B cell (primary cell): ENCODE measurements around the gene BMP8A. TPM values are rescaled to one million over a fixed set of nuclear protein-coding genes. Genes with fewer than 3 reads are reported as not detected.
"Not testable (repeated sequence)": the region's sequence is repeated elsewhere in the genome, so short reads cannot be mapped to it uniquely, and the experiment has no call there.

Experiments
- ATAC-seq: fragments of 200-7000 bp; cut with Tn5 transposase; one replicate; pipeline ENCODE4 v1.10.0; 2021; ENCODE audit warnings: low read depth, mild to moderate bottlenecking, moderate number of reproducible peaks, moderate library complexity
- CTCF ChIA-PET: fragments of 350-600 bp; sonication (Branson Sonifier 250); formaldehyde crosslinking; loops from one replicate; lab custom pipeline; 2021; ENCODE audit warnings: antibody characterized with exemption, inconsistent platforms; lab: Charles Lee
- POLR2A ChIA-PET: fragments of 350-600 bp; sonication (Branson Sonifier 250); formaldehyde crosslinking; loops from one replicate; lab custom pipeline; 2021; ENCODE audit warnings: antibody characterized with exemption; lab: Charles Lee
- DNase-seq: peaks from one replicate; pipeline ENCODE4 v3.0.0; 2013
- H2AFZ ChIP-seq: 2 replicates; pipeline ENCODE4 v1.6.1; 2012; ENCODE audit warnings: mild to moderate bottlenecking, low read depth, low read length; ENCODE audit not compliant: insufficient read depth, poor library complexity, severe bottlenecking
- H3K27ac ChIP-seq, 2 donors: 1 replicate in 1 of 2; 2 replicates in 1 of 2; pipeline ENCODE4 v1.5.1; 2012 to 2013; ENCODE audit warnings: low read length in 2 of 2, mild to moderate bottlenecking in 2 of 2, moderate library complexity in 1 of 2
- H3K27me3 ChIP-seq, 4 experiments: fragments of 200-600 bp in 1 of 4; sonication (generic) in 1 of 4; replicated peaks in 1 of 4; 1 replicate in 2 of 4; 2 replicates in 2 of 4; pipeline versions ENCODE4 v1.6.1 to v1.7.0; 2013 to 2016; ENCODE audit warnings: low read length in 3 of 4, mild to moderate bottlenecking in 2 of 4, mixed read lengths in 1 of 4, moderate library complexity in 1 of 4; ENCODE audit not compliant: insufficient read depth in 4 of 4, control insufficient read depth in 3 of 4; ENCODE audit errors: control extremely low read depth in 1 of 4
- H3K36me3 ChIP-seq, 2 experiments: replicated peaks in 1 of 2; 1 replicate in 1 of 2; 2 replicates in 1 of 2; pipeline versions ENCODE4 v1.6.1 to v1.7.1; 2013; ENCODE audit warnings: low read length in 1 of 2; ENCODE audit not compliant: insufficient read depth in 2 of 2, control insufficient read depth in 1 of 2; ENCODE audit errors: control extremely low read depth in 1 of 2, extremely low read depth in 1 of 2
- H3K4me1 ChIP-seq, 2 donors: fragments of 200-600 bp in 1 of 2; sonication (generic) in 1 of 2; 1 replicate in 1 of 2; 2 replicates in 1 of 2; pipeline versions ENCODE4 v1.5.1 to v1.6.1; 2013 to 2017; ENCODE audit warnings: low read length in 2 of 2; ENCODE audit not compliant: control insufficient read depth in 2 of 2, insufficient read depth in 2 of 2
- H3K4me2 ChIP-seq: replicated peaks from 2 replicates; pipeline ENCODE3; 2012; ENCODE audit warnings: mild to moderate bottlenecking, low read depth, low read length; ENCODE audit not compliant: poor library complexity, severe bottlenecking
- H3K4me3 ChIP-seq, 5 experiments: fragments of 200-600 bp in 1 of 5; sonication (generic) in 1 of 5; 1 replicate in 3 of 5; 2 replicates in 2 of 5; pipeline versions ENCODE4 v1.5.1 to v1.7.0; 2011 to 2016; ENCODE audit warnings: low read length in 4 of 5, mild to moderate bottlenecking in 4 of 5, low read depth in 2 of 5, control low read depth in 1 of 5, moderate library complexity in 1 of 5; ENCODE audit not compliant: insufficient read depth in 1 of 5; ENCODE audit errors: control extremely low read depth in 1 of 5, extremely low read depth in 1 of 5
- H3K79me2 ChIP-seq: fragments of 200-600 bp; sonication (generic); one replicate; pipeline ENCODE4 v1.6.0; 2016; ENCODE audit warnings: low read length; ENCODE audit not compliant: control insufficient read depth, insufficient read depth
- H3K9ac ChIP-seq: fragments of 200-600 bp; sonication (generic); 2 replicates; pipeline ENCODE4 v1.6.1; 2017; ENCODE audit warnings: mild to moderate bottlenecking, low read length, moderate library complexity
- H3K9me3 ChIP-seq, 3 donors: one replicate each; pipeline versions ENCODE4 v1.6.1 to v1.7.1; 2013; ENCODE audit warnings: low read length in 2 of 3; ENCODE audit not compliant: control insufficient read depth in 2 of 3, insufficient read depth in 1 of 3; ENCODE audit errors: control extremely low read depth in 1 of 3
- H4K20me1 ChIP-seq: 2 replicates; pipeline ENCODE4 v1.6.0; 2012; ENCODE audit warnings: mild to moderate bottlenecking, low read length; ENCODE audit not compliant: insufficient read depth, control insufficient read depth, poor library complexity, severe bottlenecking
- H3K27ac Mint-ChIP-seq: one replicate; pipeline ENCODE4 v1.8.0; 2021; ENCODE audit warnings: mixed read lengths
- H3K27me3 Mint-ChIP-seq: one replicate; pipeline ENCODE4 v1.8.0; 2021; ENCODE audit warnings: mixed read lengths
- H3K4me1 Mint-ChIP-seq: one replicate; pipeline ENCODE4 v1.8.0; 2021; ENCODE audit warnings: mixed read lengths
- H3K4me3 Mint-ChIP-seq: one replicate; pipeline ENCODE4 v1.8.0; 2021; ENCODE audit warnings: mixed read lengths
- H3K9me3 Mint-ChIP-seq: one replicate; pipeline ENCODE4 v1.8.0; 2022; ENCODE audit warnings: mixed read lengths; ENCODE audit not compliant: insufficient read depth
- WGBS: methylation state at CpG from one replicate; pipeline ENCODE4 v1.1.5; 2013; ENCODE audit warnings: missing lambda C conversion rate; ENCODE audit not compliant: insufficient coverage; 5-methylcytosine and 5-hydroxymethylcytosine counted together
- intact Hi-C: fragments of 100-400 bp; cut with micrococcal nuclease; formaldehyde crosslinking; loops from one replicate; pipeline ENCODE4 v1.10.0; 2022
- polyA plus RNA-seq: library from polyadenylated mRNA; depleted of rRNA; stranded (reverse); fragments of >200 nt; gene quantifications from 2 replicates; pipeline ENCODE4 v1.2.3, GENCODE V29; 2012
- total RNA-seq, 2 donors: library from RNA; stranded (reverse); fragments of 120-200 nt in 1 of 2; gene quantifications; 1 replicate in 1 of 2; 2 replicates in 1 of 2; pipeline versions ENCODE4 v1.2.3 to v1.2.4, GENCODE V29; 2013 to 2022

The BMP8A gene
- total and polyA plus RNA-seq, 2 donors (not counting 1 experiment from before 2014, with no cell fraction given), result 0.25 to 1.1 TPM

GRCh38 chr1:39517936-39518335 is 26.5 kb downstream of the BMP8A start:
- DNase-seq, H3K27me3 Mint-ChIP-seq, H3K79me2 ChIP-seq, H3K4me1 Mint-ChIP-seq, CTCF ChIA-PET, H2AFZ ChIP-seq, H3K4me1 ChIP-seq, H3K36me3 ChIP-seq, H3K27ac Mint-ChIP-seq, H3K9me3 Mint-ChIP-seq, H4K20me1 ChIP-seq, H3K9ac ChIP-seq, H3K27me3 ChIP-seq, intact Hi-C loops, H3K4me2 ChIP-seq, H3K4me3 ChIP-seq, POLR2A ChIA-PET, H3K4me3 Mint-ChIP-seq, H3K9me3 ChIP-seq, H3K27ac ChIP-seq, ATAC-seq: not testable (repeated sequence)
- no CpG with 5 or more reads among the region's 7 CpGs for WGBS

DNA sequence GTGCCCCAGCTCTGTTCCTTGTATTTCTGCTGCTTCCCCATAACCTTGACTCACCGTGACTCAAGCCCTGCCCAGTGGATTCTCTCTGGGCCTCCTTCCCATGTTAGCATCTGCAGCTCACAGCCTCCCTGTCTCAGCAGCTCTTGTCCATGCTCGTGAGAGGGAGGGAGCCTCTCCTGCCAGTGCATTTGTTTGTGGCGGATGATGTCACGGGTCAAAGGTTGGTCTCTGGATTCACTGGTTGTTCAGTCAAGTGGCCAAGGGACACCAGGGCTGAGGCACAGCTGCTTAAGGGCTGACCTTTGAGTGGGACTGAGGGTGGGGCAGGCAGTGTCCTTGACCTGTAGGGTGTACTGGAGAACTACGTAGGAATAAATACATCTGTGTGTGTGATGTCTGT is 27.9 kb downstream of the BMP8A start:
- WGBS, result no CpG with 5 or more reads among the region's 5 CpGs
- H3K4me2 ChIP-seq, DNase-seq, H3K27me3 Mint-ChIP-seq, H3K27ac ChIP-seq, H2AFZ ChIP-seq, H3K4me1 Mint-ChIP-seq, H3K36me3 ChIP-seq, POLR2A ChIA-PET, ATAC-seq, H3K9ac ChIP-seq, CTCF ChIA-PET, H3K9me3 ChIP-seq, H4K20me1 ChIP-seq, H3K4me3 Mint-ChIP-seq, H3K79me2 ChIP-seq, H3K4me3 ChIP-seq, H3K27me3 ChIP-seq, intact Hi-C loops, H3K27ac Mint-ChIP-seq, H3K9me3 Mint-ChIP-seq: not testable (repeated sequence)
- peaks cover 9 to 17% of the 10 kb centered on the region in 2 donors for H3K4me1 ChIP-seq

DNA sequence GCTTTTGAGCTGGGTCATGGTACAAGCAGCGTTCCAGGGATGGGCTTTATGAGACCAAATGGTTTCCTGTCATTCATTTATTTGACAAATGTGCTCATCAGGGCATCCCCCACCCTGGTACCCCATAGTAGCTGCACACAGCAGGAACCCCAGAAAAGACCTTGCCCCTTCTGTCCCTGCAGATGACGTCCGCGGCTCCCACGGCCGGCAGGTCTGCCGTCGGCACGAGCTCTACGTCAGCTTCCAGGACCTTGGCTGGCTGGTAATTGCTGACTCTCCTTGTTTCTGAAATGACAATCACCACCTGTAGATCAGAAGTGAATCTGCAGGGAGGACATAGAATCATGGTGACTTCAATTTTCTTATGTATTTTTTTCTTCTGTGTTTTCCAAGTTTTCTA is 30.8 kb downstream of the BMP8A start:
- H3K27me3 Mint-ChIP-seq, DNase-seq, H3K27ac Mint-ChIP-seq, H3K4me3 ChIP-seq, H3K27me3 ChIP-seq, H3K9me3 Mint-ChIP-seq, H3K4me3 Mint-ChIP-seq, H3K36me3 ChIP-seq, H3K4me2 ChIP-seq, CTCF ChIA-PET, H3K79me2 ChIP-seq, H2AFZ ChIP-seq, POLR2A ChIA-PET, H4K20me1 ChIP-seq, H3K27ac ChIP-seq, H3K9ac ChIP-seq, H3K9me3 ChIP-seq, intact Hi-C loops, ATAC-seq: not testable (repeated sequence)
- peaks cover 23% of the 10 kb centered on the region for H3K4me1 Mint-ChIP-seq
- WGBS, result no CpG with 5 or more reads among the region's 10 CpGs
- H3K4me1 ChIP-seq, result peaks cover 30 to 43% of the 10 kb centered on the region in 2 donors
